NCI-H146 treated with DMSO at 0.1 percent for 48 hours (cell line): ENCODE results near the gene PLRG1.
A peak's percentile ranks its signal among the peaks of the same experiment; 100 is the strongest.
"Not testable (repeated sequence)": the region's sequence is repeated elsewhere in the genome, so short reads cannot be mapped to it uniquely, and the experiment has no call there.

Experiments
- DNase-seq: peaks from one replicate; lab custom pipeline; 2025; ENCODE audit not compliant: unreplicated experiment; lab: John Stamatoyannopoulos, UW

PLRG1 gene

DNA sequence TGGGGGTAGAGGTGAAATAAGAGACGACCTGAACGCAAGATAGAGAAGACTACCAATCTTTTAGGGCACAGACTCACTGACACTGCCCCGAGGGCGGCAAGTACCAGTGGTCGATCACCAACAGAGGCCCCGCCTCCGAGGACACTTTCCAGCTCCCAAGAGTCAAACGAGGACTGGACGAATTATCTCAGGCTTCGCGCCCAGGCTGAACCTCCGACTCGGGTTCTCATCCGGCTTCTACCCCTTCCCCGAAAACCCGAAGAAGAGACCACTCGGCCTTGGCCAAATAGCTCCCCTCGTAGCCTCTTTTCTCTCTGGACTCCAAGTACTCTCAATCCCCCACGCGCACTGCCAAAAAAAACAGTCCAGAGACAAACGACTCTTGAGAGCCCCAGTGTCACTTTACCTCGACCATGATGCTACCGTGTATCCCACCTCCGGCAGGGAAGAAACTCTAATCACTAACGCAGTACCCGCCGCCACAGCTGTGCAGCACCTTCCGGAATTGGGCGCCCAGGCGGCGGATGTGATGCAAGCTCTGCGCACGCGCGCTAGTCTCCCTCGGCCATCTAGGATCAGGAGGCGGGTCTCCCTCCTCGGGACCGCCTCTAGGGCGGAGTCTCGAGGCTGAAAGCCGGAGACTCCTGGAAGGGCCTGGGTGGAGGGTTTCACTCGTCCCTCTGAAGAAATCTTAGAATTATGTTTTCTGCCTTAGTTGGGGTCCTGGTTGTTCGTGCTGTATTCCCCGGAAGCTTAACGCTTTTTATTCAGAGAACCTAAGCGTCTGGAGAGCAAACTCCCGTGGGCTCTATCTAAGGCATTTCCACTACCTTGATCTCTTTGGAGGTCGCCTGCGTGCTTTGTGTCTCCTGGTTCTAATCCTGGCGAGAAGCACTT, at the start of gene PLRG1:
Gene PLRG1 (minus strand): TSS at position 507 of the 897 bp plus-strand sequence. CDS start 92 bp downstream, at position 415.
- DNase-seq = peak; percentile 81

GRCh38 chr4:154597798-154598774, 47.9 kb upstream of the PLRG1 start:
- no peak for DNase-seq

DNA sequence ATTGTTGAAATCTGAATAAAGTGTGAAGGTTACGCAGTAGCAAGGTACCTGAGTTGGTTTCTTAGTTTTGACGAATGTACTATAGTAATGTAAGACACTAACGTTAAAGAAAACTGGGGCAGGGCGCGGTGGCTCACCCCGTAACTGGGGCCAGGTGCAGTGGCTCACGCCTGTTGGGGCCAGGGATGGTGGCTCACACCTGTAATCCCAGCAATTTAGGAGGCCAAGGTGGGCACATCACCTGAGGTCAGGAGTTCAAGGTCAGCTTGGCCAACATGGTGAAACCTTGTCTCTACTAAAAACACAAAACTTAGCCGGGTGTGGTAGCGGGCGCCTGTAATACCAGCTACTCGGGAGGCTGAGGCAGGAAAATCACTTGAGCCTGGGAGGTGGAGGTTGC, 47.1 kb upstream of the PLRG1 start:
- DNase-seq = not testable (repeated sequence)

- no peak for DNase-seq
Observed at GRCh38 chr4:154595807-154596206, 45.6 kb upstream of the PLRG1 start.

DNA sequence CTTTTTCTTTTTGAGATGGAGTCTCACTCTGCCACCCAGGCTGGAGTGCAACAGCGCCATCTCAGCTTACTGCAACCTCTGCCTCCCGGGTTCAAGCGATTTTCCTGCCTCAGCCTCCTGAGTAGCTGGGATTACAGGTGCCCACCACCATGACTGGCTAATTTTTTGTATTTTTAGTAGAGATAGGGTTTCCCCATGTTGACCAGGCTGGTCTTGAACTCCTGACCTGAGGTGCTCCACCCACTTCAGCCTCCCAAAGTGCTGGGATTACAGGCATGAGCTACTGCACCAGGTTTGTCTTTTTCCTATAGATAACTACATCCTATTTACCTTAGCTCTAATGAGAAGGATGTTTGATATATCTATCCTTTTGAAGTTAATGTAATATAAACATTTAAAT, 44.1 kb upstream of the PLRG1 start:
- not testable (repeated sequence) for DNase-seq

GRCh38 chr4:154593868-154594267, 43.7 kb upstream of the PLRG1 start:
- DNase-seq = no peak

GRCh38 chr4:154591890-154592289, 41.7 kb upstream of the PLRG1 start:
- DNase-seq = no peak

- no peak for DNase-seq
Observed at GRCh38 chr4:154590329-154591006, 40.3 kb upstream of the PLRG1 start, which contains the start of gene FGA. Gene FGA (minus strand): TSS chr4:154590742. CDS start chr4:154590687, 55 bp downstream.

GRCh38 chr4:154589296-154590197, 39.3 kb upstream of the PLRG1 start:
- DNase-seq = no peak

DNA sequence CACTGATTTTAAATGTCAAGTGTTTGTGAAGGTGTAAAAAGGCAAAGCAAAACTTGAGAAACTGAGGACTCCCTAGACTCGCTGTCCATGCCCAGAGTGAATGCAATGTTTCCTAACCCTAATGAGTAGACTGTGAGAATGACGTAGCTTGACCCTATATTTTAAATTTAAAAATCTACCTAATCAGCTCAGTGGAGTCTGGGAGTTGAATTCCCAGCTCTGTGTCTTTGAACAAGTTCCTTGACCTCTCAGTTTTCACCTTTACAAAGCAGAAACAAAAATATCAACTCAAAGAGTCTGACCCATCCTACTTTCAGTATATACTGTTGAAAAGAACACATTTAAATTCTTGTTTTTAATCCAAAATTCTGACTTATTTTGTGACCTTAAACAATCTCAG, 38.0 kb upstream of the PLRG1 start:
- DNase-seq = no peak

DNA sequence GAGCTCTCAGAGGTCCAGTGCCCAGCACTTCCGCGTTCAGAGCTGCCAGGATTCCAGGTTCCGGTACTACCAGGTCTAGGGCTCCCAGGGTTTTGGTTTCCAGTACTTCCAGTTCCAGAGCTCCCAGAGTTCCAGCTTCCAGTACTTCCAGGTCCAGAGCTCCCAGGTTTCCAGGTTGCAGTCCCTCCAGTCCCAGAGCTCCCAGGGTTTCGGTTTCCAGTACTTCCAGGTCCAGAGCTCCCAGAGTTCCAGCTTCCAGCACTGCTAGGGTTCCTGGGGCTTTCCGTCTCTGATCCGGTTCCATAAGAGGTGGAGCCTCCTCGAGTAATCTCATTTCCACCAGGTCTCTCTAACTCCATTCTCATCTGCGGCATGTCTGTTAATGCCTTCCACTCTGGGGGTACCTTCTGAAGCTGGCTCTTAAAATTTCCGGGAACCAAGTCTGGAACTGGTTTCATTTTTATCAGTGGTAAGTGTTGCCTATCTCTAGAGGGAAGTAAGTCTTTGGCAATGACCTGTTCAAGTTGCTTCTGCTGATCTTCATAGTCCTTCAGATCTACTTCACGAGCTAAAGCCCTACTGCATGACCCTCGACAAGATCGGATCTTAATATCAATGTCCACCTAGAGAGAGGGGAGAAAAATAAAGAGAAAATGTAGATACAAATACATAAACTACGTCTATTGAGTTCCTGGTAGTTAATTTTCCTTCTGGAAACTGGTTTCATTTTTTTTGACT, 36.3 kb upstream of the PLRG1 start:
- no peak for DNase-seq

GRCh38 chr4:154585369-154586018, 35.3 kb upstream of the PLRG1 start:
- DNase-seq = no peak

DNA sequence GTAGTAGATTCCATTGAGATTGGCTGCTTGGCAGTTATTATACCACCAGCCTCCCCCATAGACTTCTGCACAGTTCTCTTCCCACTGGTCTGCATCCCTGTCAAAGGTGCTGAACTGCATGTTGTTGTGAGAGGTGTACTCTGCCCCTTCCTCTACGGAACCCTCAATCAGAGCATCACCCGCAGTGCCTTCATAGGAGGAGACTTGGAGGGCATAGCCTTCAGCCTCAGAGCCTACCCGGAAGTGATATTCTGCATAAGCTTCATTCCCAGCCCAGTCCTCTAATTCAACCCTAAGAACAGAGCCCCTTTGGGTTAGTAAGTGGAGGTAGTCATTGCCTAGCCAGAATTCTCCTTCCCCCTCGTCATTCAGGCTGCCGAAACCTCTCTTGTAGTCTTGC, 34.1 kb upstream of the PLRG1 start:
- DNase-seq = no peak

DNA sequence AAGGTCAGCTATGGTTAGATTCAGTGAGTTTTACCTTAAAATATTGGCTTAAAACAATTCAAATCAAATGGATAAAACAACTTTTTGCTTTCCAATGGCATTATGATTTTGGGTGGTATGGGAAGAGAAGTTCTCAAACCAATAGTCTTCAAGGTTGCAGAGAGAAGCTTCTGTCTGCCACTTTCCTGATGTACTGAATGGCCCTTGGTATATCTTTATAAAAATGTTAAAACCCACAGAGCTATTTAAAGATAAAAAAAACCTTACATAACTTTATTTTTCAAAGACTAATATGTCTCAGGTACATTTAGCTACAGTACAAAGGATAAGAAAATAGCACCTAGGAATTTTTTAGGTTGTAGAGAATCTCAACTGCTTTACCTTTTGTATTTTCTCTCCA, 33.5 kb upstream of the PLRG1 start:
- no peak for DNase-seq

DNA sequence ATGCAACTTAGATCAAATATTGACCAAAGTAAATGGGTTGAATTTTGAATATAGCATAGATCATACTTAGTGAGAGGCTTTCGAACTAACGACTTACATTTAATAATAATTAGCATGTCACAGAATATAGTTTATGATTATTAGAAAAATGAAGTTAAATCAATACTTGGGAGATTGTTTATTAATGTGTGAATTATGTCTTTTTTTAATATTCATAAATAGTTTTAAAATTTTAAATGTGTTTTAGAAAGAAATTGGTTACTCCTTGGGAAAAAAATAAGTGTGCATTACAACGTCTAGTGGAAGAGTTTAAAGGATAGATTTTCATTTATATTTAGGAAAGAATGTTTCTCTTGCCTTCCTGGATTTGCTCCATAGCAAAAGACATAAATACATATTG, 33.0 kb upstream of the PLRG1 start:
- no peak for DNase-seq

DNA sequence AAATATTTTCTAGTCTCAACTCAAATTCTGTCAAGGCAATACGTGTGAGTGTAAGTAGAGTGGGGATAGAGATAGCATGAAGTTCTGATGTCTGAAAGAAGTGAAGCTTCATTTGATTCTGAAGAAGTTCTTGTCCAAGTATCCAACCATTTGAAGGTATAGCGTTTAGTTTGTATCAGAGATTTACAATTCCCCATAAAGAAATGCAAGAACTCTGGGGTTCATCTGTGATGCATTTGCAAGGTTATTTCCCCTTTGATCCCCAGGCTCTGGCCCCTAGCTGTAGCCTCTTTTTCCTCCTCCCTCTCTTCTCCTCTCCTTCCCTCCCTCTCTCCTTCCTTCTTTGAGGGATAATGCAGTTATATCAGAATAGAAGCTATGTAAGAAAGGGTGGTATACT, 32.5 kb upstream of the PLRG1 start:
- DNase-seq = no peak

- DNase-seq = no peak
Observed at GRCh38 chr4:154579927-154580326, 29.7 kb upstream of the PLRG1 start.

DNA sequence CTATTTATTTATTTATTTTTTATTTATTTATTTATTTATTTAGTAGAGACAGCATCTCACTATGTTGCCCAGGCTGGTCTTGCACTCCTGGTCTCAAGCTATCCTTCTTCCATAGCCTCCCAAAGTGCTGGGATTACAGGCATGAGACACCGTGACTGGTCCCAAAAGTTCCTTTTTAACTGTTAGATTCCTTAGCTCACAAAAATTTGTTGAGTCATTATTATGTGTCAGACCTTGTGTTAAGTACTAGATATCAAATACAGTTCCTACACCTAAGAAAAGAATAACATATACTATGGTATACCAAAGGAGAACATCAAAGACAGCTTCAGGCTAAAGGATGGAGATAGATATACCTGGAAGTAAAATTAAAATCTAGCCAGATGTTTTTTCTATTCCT, 28.7 kb upstream of the PLRG1 start:
- DNase-seq = no peak

DNA sequence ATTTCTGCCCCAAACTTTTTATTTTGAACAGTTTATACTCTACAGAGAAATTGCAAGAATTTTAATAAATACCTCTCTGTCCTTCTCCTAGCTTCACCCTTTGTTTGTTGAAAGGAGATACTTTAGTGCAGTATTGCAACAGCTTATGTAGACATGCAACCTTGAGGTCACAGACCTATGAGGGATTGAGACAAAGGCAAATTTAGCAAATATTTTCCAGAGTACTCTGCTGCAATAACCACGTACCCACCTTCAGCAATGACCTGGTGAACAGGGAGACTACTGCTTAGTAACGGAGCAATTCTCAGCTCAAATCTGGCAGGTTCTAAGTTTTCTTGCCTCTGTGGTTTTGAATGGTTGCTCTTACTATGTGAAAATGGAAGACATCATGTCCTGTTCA, 27.1 kb upstream of the PLRG1 start:
- no peak for DNase-seq
